ENCODE results near the gene HS3ST5.

The HS3ST5 gene, protein sequence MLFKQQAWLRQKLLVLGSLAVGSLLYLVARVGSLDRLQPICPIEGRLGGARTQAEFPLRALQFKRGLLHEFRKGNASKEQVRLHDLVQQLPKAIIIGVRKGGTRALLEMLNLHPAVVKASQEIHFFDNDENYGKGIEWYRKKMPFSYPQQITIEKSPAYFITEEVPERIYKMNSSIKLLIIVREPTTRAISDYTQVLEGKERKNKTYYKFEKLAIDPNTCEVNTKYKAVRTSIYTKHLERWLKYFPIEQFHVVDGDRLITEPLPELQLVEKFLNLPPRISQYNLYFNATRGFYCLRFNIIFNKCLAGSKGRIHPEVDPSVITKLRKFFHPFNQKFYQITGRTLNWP
- 0 reads per million in 2 donors for total RNA-seq

DNA sequence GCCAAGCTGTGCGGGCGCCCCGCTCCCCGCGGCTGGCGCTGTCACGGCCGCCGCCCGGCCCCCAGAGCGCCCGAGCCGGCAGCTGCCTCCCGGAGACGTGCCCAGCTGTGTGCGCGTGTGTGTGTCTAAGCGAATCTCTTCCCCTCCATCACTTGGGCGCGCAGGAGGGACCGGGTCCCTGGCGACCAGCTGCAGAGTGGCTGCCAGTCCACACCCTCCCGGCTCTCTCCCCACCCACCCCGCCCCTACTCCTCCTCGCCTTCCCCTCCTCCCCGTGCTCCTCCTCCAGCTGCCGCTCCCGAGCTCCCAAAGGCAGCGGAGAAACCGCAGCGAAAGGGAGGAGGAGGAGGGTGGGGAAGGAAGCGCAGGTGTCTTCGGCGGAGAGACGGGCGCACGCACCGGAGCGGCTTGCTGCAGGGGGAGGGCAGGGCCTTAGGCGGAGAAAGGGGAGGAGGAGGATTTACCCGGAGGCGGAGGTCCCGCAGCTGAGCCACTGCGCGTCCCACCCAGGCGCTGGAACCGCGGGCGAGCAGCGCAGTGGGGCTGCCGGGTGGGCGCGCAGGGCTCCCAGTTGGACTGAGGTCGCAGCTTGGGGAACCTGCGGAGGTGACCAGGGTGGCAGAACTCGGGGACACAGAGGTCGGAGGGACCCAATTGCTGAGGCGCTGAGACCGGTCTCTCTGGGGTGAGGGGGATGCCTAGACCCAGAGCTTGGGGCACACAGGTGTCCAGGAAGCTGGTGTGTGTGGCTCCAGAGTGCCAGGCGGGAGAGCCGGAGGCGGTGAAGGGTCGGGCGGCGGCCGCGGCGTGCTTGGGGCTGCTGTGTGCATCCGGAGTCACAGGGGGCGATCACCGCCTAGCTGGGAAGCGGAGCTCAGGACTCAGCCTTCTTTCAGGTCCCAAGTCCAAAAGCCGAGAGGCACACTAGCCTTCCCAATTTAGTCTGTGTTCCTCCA lies at the start of gene HS3ST5:
HS3ST5 (minus strand) TSS at position 198 of the 956 bp plus-strand sequence. CDS start 280,178 bp downstream, outside the sequence.
- DNase-seq, result no peak

DNA sequence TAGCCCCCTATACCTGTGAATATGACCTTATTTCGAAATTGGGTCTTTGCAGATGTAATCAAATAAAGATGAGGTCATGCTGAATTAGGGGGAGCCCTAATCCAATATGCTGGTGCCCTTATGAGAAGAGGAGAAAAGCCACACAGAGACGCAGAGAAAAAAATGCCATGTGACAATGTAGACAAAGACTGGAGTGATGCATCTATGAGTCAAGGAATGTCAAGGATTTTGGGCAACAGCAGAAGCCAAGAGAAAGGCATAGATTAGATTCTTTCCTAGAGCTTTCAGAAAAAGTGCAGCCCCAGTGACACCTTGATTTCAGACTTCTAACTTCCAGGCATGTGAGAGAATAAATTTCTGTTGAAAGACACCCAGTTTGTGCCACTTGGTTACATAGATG lies 47.4 kb upstream of the HS3ST5 start:
- DNase-seq, result no peak

DNA sequence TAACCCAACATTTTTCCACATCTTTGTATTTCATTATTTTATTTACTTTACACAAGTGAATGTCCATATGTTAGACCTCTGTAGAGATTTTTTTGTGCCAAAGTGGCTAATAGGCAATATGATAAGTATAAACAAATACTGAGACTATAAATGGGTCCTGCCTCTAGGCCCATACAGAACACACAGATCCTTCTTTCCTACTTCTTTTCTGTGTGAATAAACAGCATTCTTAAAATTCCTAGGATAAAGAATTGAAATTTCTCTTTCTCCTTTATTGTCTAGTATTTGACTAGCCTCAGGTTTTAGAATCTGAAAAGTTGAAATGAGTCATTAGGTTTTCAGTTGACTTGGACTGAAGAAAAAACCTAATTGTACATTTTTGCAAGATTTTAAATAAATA lies 46.3 kb upstream of the HS3ST5 start:
- DNase-seq, result no peak

DNA sequence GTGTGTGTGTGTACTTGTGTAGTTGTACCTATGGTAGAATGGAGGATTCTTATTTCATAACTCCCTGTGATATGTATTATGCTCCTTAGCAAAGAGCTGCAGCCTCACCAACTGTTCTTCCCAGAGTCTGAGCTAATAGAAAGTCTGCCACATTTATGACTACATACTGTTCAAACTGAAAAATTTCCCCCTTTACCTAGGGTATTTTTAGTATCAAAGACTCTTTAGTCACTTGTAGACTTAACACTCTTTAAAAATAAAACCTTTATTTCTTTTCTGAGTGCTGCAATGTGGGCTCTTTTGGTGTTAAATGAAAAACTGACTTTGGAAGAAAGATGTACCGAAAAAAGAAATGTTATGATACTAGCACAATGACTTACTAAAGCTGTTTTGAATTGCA lies 39.6 kb upstream of the HS3ST5 start:
- DNase-seq, result no peak

DNA sequence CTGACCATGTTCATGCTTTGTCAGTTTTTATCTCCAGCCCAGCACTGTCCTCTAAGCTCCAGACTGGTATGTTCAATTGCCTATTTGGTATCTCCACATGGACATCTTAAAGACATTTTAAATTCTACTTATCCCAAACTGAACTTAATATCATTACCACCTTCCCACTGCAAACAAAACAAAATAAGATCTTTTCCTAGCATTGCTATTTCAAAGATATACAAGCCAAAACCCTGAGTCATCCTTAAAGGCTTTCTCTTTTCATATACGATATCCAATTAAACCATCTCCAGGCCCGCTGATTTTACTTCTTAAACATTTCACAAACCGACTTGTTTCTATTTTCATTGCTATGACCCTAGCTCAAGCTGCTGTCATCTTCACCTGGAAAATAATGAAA lies 35.1 kb upstream of the HS3ST5 start:
- DNase-seq, result no peak

DNA sequence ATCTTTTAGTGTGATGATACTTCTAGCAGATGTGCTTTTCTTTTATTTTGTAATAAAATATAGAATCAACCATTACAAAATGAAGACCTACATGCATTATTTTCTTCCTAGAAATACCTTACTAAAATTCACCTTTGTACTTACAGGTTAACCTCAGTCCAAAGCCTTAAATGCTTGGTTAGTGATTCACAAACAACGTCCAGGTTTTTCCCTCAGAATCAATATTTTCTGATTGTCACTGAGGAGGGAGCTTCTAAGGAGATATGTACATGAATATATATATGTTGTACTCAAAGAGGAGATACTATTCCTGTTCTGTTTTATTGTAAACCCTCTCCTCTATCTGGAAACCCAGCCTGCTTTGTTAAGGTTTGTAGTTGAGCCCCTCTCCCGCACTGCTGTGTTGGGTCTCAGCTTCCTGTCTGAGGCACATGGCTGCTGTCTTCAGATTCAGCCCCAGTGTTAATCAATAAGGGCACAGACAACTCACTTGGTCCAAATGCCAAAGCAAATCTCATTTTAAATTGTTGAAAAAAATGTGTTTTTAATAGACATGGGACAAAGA lies 33.9 kb upstream of the HS3ST5 start:
- no peak for DNase-seq

DNA sequence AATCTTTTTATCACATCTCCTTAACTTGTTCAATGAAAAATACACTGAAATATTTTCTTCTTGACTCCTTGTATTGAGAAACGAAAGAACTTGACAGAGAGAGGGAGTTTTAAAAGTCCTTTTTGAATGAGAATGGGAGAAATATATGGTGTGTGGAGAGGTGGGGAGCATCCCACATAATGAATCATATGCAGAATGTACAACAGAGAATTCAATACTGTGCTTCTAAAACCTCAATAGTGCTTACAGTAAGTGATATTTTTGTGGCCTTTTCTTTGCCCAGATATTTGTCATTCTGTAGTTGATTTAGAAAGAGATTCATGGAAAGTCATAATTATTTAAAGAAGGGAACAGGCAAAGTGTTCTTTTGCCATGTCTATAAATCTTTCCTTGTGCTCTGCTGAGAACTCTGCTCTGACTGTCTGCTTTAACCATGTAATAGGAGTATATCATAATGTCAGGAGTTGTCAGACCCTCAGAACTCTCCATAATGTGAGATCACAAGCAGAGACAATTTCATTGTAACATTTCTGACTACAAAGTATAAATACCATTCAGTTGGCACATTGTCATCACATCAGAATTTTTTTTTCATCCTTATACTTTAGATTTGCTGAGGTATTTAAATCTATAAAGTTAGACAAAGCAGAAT lies 32.8 kb upstream of the HS3ST5 start:
- DNase-seq, result no peak

DNA sequence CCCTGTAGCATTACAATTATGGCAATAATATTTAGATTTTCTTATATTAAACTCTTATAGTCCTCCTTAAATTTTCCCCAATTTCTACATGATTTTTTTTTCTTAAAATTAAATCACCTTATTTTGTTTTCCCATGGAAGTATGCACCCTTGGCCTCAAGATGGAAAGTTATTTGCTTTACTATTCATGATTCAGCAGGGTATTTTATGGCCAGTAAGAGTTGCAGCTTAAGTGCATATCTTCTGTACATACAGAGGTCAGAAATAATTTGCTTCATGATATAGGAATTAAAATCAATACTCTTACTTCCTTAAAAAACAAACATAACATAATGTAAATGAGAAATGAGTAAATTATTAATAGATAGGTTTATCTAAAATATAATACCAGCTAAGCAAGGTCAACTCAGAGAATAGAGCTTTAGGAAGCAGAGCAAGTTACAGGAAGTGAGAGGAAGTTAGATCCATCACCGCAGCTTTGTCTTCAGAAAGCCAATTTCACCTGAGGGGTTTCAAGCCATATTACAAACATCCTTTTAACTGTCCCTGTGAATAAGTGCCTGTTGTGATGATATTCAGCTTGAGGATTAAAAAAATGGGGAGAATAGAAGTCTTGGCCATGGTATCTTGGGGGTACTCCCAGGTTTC lies 24.6 kb upstream of the HS3ST5 start:
- DNase-seq, result no peak

DNA sequence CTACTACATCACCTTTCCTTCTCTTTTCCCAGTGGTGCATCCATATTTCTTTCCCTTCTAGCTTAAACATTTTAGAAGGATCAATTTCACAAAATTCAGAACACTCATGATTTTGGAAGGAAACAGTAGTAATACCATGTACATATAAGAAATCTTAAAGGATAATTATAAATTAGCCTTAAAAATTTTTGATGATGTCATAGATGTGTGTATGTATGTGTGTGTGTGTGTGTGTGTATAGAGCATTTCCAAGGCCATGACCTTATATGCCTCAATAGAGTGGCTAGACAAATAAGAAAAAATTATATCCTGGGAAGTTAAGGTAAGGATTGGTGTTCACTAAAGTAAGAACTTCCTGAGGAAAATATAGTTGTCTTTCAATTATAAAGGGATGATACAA lies 24.1 kb upstream of the HS3ST5 start:
- DNase-seq, result no peak

DNA sequence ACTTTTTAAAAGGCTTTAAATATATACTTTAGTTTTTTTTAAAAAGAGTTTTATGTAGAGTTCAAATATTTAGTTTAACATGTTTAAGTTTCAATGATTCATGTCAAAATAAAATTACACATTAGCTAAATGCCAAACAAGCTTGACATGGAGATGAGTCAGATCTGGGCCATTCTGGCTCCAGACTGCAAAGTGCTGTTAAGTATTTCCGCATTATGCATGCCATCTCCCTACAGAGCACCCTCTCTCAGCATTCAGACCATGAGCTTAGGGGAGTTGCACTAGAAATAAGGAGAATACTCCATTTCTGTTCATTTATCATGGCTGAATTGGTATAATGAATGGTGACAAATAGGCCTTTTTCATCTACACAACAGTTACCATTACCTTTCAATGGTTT lies 21.5 kb upstream of the HS3ST5 start:
- DNase-seq, result no peak

DNA sequence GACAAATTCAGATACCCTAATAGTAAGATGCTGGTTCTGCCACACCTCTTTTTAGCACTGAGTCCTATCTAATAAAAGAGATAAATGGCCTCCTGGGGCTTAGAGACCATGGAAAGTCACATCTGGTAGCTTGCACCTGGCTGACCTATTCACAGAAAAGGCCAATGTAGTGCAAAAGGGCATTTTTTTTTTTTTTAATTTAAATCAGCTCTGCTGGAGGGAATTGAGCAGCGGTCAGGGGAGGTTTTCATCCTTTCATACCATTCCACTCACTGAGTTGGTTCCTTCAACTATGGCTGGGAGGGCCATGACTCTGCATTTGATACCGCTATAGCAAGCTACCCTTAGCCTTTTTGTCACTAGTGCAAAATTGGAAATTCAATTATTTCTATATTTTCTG lies 20.1 kb upstream of the HS3ST5 start:
- DNase-seq, result no peak

DNA sequence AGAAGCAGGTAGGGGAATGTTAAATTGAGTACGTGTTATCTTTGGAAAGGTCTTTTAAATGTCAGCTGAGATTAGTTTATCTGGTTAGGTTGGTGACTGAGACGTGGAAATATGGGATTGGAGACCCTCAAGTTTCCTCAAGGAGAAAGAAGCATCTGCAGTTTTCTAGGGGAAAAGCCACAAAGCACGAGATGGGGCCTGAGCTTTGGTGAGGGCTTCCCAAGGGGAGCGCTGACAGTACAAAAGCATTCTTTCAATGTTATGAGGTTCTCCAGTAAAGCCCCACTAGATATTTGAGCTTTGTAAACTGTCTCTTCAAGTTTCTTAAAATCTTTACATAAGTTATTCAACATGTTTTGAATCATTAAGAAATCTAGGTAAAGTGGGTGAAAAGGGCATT lies 19.6 kb upstream of the HS3ST5 start:
- DNase-seq, result no peak

DNA sequence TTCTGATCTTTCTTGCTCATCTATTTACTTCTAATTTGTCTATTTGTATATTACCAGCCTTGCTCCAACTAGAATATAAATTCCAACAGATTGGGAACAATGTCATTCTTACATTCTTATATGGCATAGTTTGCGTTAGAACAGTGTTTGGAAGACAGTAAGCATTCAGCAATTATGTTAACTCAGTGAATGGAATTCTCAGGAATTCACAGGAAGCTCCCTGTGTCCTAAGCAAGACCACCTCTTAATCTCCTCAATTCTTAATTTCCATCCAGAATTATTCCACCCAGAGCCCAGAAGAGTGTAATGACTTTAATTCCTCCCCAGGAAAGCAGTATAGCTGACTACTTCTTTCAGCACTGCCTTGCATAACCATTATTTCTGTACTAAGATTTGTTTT lies 18.2 kb upstream of the HS3ST5 start:
- no peak for DNase-seq

DNA sequence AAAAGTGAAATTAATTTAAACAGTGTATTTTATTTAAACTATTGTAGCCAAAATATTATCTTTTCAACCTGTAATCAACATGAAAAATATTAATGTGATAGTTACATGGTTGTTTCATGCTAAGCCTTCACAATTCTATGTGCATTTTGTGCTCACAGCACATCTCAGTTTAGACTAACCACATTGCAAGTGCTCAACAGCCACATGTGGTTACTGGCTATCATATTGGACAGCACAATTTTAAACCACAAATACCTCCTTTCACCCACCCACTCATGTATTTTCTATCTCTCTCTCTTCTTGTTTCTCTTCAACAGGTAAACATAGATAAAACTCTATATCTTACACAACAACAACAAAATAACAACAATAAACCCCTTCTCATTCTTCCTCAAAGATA lies 12.5 kb upstream of the HS3ST5 start:
- DNase-seq, result no peak

DNA sequence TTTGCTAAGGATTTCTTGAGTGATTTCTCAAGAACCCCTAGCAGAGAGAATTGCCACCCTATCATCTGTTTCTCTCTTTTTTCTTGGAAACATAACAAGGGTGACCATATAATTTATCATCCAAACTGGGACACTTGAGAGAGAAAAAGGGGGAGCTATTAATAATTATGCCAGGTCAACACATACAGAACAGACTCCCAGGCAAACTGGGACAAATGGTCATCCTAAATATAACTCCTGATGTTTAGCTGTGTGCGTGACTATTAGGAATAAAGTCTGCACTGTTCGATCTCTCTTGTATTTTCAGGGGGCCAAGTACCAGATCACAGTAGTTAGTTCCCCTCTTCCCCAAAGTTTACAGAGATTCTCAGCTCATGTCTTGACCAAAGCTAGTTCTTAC lies 11.7 kb upstream of the HS3ST5 start:
- no peak for DNase-seq

DNA sequence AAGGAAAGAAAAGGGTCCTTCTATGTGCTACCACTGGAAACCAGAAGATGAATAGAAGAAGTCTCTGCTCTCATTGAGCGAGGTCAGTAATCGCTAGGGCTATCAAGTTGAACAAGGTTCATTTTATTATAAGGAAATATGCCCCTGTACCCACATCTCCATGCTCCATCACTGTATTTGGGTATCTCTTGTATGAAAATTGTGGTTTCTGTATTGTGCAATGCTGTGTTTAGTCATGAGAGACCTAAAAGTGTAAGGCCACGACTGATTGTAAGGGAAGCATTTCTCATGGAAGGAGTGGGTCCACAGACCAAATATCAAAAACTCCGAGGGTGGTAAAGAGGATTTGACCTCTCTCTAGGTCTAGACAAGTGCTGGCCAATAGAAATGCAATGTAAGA lies 3.6 kb upstream of the HS3ST5 start:
- DNase-seq, result no peak

DNA sequence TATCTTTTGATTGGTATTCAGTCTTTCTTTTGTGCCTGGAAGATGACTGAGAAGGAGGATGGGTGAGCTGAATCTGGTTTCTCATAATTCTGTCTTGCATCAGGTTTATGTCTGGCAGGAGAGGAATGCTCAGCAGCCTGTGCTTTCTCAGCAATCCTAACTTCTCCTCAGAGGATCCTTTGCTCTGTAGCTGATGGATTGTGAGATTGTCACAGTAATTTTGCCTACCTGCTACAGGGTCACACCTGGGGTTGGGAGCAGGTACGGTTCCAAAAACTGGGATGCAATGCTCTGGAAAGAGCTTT lies 2.1 kb upstream of the HS3ST5 start:
- DNase-seq, result no peak

DNA sequence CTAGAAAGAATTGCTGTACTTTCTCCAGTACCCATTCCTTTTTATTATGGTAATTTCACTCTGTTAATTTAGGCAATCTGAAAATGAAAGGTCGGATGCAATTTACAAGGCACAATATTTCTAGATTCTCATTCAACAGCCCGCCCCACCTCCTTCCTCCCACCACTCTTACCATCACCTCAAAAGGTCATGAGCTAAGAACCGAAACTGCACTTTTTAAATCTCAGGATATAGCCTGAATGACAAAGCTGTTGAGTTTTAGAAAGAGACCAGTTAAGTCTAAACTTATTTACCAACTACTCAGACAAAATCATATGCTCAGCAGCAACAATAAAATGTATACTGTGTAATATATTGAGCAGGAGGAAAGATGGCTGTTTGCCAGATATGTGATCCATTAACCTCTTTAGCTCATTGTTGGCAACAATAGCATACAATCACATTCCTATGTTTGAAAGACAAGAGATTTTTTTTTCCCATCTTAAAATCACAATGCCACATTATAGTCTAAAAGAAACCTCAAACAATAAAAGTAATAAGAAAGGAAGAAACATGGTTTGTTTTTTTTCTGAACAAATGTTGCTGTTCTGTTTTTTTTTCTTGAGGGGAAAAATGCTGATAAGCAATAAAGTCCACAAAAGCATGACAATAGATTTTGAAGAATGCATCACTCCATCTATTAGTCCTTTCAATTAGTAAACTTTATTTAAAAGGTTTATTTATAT lies 1.6 kb upstream of the HS3ST5 start:
- no peak for DNase-seq

DNA sequence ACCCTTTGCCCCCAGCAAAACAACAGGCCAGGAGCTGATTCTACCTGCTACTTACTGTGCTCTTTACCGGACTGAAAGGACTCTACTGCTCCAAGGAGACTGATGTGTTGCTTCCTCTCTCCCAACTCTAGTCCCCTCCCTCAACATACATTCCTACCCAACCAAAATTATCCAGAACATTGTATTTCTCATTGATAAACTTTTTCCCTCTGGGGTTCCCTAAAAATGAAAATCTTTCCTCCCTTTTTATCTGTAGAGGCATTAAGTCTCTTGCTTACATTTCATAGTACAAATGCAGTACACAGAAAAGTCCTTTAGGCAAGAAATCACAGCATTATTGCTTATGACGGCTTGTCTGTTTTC lies 940 bp upstream of the HS3ST5 start:
- DNase-seq, result no peak

DNA sequence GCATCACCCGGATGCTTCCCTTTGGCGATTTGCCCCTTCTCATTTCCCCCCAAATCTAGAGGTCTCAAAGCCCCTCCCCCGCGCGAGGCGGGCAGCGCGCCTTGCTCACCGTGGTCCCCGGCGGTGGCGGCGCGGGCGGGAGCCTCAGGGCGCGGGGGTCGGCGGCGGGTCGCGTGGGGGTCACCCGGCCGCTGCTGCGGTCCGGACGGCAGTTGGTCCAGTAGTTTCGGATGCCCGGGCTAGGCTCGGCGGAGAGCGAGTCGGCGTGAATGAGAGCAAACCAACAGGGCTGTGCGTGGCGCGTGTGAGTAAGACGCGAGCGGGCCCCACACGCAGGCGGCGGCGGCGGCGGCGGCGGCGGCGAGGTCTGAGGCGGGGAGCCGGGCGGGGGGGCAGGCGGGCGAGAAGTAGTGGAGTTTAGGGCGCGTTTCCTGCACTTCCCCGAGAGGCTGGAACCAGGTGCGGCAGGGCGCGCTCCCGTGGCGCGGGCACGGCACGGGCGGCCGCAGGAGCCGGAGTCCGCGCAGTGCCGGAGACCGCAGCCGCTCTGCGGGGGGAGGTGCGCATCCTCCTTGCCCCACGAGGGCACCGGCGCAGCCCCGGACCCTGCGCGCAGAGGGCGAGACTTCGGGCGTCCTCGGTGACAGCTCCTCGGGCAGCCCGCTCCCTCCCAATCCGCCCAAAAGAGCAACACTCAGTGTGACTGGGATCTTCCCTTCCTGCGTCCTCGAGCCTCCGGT lies 567 bp downstream of the HS3ST5 start:
- no peak for DNase-seq

DNA sequence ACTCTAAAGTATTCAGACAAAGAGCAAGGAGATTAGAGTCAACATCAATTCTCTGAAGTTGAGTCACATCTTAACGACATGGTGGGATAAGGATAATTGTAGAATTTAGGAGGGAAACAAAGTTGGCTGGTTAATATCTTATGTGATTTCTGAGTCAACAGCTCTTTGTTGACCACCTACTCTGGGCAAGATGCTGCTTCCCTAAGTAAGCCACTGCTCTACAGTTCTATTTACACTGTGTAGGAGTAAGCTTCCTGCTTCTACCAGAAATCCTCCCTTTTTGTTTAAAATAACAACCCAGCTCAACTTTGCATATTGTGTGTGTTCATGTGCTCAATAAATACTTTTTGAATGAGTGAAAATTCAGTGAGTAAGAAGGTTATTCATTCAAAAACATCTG lies 3.1 kb downstream of the HS3ST5 start:
- no peak for DNase-seq

DNA sequence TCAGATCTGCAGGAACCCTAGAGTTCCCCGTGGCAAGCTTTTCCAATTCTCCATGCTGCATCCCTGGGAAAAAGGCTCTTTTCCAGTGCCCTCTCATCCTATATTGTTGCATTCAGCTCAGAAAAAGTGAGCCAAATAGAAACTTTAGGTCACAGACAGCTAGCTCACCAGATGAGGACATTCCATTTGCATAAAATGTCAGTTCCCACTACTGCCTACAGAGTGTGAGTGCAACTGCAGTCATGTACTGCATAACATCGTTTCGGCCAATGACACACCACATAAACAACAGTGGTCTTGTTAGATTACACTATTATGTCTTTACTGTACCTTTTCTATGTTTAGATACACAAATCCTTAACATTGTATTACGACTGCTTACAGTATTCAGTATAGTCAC lies 8.6 kb downstream of the HS3ST5 start:
- DNase-seq, result no peak

Data from T-helper 9 cell (primary cell).